Occipital lobe (tissue), 2 donors: Measurements from ENCODE around the gene HDAC10. TPM values are rescaled to one million over a fixed set of nuclear protein-coding genes. Genes with fewer than 3 reads are reported as not detected.

Experiments
- DNase-seq: peaks from one replicate; lab custom pipeline; 2025; lab: John Stamatoyannopoulos, UW
- total RNA-seq: library from RNA; depleted of rRNA; stranded (reverse); fragments of >200 nt; gene quantifications from one replicate; pipeline ENCODE4 v1.2.3, GENCODE V29; 2014

HDAC10 gene
- total RNA-seq, 1 donor from 2014 or later: 19.8 TPM

DNA sequence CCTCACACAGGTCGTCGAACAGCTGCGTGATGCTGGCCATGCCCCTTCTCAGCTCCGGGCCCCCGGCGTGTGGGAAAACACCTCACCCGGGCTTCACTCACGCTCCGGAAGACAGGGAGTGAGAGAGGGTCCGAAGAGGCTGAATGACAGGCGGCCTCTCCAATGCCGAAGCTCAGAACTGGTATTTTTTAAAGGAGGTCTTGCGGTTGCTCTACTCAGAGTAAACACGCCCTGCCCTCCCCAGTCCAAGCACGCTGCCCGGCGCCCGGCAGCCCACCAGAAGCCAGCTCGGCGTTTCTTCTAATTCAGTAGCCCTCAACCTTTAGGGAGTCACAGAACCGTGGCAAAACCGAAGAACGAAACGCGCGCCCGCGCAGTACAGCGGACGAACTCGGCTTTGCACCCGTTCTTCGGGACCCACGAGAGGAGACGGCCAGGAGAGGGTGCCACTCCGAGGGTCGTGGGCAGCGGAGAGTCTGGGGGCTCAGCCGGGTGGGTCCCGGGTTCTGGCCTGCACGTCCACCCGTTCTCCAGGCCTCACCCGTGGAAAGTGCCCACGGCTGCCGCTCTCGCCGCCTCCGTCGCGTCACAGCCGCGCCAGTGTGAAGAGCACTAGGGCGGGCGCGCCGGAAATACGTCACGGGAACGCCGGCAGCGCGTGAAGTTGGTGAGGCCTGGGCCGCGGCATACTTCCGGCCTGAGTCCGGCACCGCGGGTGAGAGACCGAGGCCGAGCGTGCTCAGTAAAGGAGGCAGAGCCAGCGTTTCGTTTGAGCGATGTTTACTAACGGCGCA lies 6.4 kb downstream of the HDAC10 start, which contains the start of gene TUBGCP6:
Gene TUBGCP6 (minus strand): TSS at position 604 of the 794 bp plus-strand sequence. CDS start 564 bp downstream, at position 40.
- peak; percentile 89 for DNase-seq

DNA sequence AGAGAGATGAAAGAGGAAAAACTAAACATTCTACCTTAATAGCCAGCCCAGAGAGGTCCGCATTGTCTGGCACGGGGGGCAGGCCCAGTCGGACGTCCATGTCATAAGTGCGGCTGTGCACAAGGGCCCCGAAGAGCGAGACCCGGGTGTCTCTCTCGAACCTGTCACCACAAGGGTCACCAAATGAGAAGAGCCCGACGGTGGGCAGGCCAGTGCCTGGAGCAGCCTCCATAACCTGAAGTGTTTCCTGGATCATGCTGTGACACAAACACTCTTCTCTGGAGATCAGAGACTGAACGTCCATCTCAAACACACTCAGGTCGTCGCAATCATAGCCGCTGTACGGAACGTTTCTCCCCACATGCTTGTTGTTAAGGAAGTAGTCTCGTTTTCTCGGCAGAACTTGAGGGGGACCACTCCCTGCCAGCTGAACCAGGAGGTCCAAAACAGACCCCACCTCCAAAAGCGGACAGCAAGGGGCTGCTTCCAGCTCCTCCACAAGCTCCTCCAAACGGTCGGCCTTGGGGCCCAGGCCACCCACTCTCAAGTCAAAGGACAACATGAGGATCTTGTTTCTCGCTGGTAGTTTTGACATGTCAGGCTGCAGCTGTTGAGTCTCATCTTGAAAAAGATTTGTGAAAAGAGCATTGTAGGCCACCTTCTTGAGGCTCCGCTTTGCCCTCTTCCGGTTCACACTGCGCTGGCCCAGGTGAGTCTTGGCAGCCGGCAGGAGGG lies 7.2 kb downstream of the HDAC10 start:
- DNase-seq: no peak

DNA sequence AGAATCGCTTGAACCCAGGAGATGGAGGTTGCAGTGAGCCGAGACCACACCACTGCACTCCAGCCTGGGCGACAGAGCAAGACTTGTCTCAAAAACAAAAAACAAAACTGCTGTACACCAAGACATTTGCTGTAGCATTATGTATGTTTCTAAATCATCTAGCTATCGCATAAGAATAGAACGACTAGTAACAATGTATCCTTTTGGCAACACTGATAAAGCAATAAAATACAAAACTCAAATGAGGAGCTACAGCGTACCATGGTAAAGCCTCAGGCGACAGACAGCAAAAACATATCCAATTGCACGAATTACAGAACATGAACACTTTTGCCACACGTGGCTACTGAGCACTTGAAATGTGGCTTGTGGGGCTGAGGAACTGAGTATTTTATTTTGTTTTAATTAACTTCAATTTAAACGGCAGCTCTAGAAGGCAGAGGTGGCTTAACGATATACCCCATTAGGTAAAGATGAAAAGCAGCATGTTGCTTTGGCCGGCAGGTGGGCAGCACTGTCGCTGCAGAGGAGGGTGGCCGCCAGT lies 8.6 kb downstream of the HDAC10 start:
- DNase-seq: no peak

DNA sequence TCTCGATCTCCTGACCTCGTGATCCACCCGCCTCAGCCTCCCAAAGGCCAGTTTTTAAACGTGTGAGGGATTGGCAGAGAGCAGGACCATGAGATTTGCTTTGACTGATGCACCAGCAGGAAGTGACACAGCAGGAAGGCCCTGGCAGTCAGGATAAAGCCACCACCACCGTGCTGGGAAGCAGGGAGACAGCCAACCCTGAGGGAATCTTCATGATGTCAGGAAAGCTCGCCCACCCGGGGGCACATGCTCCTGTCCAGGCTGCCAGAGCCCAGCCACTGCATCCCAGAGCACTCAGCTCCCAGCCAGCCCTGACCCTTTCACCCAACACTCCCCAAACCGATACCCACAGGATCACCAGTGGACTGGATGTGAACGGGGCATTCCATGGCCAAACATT lies 12.3 kb downstream of the HDAC10 start:
- DNase-seq: no peak

DNA sequence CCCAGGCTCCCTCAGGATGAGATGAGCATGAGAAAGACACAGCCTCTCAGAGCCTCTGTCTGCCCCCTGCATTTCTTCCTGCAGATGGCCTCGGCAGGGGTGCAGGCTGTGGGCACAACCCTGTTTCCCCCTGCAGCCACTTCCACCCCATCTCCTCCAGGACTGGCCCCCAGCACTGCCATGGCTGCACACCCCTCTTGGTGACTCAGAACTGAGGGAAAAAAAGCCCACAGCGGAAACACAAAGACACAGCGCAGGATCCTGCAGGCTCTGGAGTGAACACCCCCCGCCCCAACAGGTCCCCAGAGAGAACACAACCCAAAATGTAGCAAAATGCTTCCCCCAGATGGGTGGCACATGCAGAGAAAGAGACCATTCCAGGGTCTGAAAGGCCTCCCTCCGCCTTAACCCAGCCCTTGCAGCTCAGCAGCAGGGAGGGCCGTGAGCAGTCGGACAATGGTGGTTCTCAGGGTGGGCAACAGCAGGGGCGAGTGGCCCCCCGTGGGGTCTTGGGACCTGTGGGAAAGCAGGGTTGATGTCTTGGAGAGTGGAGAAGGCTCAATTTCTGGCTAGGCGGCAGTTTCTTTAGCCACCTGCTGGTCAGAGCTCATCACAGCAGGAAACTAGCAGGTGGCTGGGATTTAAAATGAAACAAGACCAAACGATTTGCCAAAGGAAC lies 14.2 kb downstream of the HDAC10 start:
- no peak for DNase-seq

DNA sequence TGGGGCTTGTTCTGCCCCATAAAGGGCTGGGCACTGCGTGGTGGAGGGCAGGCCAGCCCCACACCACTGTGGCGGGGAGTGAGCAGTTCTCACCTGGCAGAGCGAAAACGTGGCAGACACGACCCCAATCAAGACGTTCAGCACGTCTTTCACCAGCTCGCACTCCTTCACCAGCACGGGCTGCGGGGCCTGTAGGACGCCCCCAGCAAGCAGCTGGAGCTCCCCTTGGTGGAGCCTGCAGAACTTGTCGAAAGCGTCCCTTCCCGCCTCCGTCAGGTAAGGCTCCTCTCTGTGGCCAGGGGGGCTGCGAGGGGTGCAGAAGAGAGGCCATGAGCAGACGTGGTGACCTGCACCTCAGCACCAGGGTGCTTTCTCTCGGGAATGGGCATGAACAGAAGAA lies 17.8 kb downstream of the HDAC10 start:
- no peak for DNase-seq

DNA sequence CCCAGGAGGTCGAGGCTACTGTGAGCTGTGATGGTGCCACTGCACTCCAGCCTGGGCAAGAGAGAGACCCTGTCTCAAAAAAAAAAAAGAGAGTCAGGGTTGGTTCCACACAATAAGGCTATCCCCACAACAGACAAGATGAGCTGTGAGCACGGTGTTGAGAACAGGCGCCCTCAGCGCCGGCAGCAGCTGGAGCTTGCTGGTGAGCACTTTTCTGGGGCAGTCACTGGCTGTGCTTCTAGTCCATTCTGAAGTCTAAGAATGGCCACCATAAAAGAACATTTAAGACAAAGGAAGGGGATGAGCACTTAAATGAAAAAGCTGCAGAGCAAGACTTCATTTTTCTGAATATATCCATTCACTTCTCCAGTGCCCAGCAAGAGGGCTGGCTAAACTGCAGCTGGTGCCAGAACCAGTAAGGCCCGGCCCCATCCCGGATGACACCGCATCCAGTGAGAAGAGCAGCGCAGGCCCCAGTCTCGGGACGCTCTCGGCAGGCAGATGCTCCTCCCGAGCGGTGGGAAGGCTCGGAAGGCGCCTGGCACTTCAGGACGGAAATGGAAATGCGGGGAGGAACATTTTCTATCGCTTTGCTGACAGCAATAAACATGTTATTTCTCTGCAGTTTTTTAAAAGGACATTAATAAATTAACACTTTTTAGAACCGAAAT lies 18.4 kb downstream of the HDAC10 start:
- DNase-seq: no peak

DNA sequence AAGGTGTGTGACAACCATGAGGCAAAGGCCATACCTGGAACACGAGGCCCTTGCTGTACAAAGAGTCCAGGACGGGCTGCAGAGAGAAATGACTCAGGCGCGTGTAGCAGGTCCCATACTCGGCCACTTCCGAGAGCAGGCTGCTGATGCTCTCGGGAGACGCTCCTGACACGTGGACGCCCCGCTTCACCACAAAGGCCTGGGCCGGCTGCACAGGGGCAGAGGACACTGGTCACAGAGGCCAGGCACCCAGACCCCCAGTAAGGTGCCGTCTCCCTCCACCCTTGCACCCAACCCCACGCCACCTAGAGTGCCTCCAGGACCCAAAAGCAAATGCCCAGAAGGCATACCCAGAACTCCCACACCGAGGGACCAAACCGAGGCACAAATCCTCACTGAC lies 21.7 kb downstream of the HDAC10 start:
- DNase-seq: no peak

DNA sequence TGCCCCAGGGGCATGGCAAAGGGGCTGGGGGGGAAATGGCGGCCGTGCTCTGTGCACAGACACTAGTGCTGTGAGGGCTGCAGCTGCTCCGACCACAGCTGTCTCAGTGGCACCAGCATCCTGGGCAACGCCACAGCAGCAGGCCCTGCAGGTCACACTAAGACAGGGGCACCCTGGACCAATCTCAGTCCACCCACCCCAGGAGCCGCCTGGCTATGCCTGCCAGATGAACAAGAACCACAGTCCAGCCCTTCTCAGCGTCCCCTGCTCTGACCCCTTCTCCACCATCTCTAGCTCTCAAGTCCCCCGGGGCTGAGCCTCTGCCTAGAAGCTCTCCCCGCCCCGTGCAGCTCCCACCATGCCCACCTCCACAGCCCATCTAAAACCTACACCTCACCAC lies 22.7 kb downstream of the HDAC10 start:
- DNase-seq: no peak

DNA sequence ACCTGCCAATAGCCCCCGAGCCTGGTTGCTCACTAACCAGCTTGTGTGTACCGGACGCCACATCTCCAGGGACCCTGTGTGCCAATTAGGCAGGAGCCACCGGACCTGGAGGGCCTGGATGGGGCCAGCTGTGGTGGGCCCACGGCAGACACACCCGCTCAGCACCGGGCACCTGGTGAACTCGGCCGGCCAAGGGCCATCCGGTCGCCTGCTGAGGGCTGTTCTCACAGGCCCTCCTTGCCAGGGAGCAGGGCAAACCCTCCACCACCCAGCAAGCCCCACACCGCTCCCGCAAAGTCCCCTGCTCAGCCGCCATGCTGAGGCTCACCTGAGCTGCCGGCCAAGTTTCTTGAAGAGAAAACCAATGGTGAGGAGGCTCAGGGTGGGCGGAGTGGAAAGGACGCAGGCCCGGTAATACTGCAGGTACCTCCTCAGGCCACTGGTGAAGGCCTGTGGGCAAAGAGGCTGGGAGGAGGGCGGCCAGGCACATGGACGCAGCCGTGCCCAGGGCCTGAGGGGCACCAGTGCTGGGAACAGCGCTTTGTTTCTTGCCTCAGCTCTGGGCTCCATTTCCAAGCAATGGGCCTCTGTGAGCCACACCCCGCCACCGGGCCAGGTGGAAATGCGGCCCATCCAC lies 23.4 kb downstream of the HDAC10 start:
- DNase-seq: no peak

DNA sequence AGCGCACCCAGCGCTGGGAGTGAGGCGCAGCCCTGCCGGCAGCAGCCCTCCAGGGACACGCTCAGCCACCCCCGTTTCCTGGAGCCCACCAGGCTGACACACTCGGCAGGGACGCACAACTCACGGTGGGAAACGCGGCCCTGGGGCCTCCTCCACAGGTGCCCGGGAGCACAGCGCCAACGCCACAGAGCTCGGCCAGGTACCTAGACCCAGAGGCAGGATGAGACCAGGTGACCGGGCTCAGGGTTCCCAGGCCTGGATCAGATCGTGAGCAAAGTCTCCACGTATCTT lies 24.2 kb downstream of the HDAC10 start:
- no peak for DNase-seq

DNA sequence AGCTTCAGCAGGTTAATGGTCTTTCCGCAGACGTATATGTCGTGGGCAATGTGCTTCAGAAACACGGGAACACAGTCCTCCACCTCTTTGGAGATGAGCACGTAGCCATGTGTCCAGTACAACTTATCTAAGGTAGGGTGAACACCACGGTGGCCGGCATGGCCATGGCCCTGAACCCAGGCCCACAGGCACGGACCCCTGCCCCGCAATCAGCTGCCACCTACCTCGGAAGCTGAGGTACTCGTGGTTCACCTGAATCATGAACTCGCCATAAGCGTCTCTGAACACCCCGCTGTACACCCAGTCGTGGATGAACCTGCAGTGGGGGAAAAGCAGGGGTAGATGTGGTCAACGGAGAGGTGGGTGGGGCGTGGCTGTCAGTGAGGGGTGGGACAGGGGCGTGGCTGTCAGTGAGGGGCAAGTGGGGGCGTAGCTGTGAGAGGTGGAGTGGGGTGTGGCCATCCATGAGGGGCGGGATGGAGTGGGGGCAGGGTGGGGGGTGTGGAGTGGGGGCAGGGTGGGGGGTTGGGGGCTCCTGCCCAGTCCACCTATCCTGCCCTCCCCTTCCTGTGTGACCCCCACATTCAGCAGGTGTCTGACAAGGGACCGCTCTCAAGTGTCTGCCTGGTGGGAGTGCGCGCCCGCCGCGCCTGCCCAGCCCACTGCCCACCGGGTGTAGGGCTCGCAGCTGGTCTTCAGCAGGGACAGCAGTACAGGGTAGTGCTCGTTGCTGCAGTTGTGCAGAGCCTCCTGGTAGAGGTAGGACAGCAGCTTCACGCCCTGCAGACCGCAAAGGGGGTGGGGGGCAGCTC lies 24.8 kb downstream of the HDAC10 start:
- DNase-seq: no peak

DNA sequence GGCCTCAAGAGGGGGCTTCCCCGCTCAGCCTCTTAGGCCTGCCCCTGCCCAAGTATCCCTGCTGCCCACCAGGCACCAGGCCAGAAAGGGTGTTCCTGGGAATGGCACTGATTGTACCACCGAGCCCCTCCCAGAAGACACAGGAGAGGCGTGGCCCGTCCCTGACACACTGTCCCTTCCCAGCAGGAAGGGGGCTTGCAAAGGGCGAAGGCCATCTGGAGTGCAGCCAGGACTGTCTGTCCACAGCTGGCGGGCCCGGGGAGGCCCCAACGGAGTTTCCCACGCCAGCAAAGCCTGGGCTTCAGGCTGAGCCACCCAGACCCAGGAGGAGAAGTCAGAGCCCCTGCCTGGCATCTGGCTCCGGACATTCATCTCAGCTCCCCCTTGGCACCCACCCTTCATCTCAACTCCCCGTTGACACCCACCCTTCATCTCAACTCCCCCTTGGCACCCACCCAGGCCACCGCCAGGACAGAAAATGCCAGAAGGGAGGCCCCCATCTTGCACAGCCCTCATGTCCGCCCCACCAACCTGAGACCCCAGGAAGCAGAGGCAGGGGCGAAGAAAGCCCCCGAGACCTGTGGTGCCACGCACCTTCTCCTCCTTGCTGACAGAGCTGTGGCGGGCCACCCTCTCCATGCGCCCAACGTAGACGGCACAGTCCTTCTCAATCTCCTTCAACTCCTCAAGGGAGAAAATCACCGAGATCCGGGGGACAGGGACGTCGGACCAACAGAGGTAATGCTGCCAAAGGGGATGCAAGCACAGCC lies 25.7 kb downstream of the HDAC10 start:
- DNase-seq: no peak

DNA sequence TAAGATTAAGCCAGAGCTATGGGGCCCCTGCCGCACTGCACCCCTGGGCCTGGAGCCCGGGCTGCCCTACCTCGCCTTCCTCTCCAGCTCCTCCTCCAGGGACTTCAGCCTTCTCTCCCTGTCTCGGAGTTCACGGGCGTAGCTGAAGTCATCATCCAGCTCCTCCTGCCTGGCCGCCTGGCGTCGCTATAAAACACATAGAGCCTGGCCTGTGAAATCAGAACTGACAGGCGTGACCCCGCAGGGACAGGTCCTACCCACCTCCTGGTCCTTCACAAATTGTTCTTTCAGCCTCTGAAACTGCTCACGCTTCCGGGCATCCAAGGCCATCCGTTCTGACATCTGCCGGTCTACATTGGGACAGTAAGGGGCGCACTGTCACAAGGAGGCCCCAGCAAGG lies 27.0 kb downstream of the HDAC10 start:
- DNase-seq: no peak

DNA sequence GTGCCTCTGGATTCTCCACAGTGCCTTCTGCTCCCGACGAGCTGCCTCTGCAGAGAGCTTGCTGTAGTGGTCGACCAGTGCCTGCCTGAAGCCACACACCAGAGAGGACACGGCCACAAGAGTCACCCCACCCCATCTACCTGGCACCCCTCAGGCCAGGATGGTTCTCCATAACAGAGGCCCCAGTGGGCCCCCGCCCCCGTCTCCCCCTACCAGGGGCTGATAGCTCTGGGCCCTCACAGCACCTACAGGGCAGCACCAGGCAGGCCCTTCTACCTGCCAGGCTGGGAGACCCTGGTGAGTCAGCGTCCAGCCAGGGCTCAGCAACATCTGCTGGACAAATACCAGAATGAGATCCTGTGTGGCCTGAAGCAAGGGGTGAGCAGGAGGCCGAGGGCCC lies 28.6 kb downstream of the HDAC10 start:
- DNase-seq: no peak

DNA sequence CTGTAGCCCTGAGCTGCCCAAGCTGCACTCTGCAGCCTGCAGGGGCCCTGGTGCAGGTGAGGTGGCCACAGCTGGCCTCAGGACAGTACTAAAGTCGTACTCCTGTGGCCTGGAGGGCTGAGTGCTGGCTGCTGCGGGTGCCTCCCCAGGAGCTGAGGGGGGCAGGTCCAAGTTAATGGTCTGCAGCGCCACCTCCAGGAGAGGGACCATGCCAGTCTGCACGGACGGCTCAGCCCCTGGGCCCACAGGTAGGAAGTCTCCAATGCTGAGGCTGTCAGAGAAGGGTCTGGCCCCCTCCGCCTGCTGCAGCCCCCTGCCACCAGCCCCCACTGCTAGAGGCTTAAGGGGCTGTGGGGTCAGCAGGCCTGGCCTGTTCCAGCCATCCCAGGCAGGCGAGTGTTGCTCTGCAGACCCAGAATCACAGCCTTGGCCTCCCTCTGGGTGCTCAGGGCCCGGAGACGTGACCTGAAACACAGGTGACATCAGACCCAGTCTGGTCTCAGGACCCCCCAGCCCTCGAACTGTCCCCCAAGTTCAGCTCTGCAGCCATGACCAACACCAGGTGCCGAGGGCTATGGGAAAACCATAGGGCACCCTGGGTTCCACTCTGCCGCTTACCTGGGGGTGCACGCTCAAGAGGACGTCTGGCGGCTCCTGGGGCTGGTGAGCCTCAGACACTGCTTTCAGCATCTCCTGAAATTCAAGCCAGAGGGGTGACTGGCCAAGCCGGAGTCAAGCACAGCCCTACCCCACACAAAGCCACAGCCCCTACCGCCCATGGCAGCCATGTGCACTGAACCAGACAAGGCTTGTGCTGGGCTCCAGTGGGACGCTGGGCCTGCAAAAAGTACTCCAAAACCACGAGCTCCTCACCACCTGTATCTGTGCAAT lies 29.4 kb downstream of the HDAC10 start:
- no peak for DNase-seq

DNA sequence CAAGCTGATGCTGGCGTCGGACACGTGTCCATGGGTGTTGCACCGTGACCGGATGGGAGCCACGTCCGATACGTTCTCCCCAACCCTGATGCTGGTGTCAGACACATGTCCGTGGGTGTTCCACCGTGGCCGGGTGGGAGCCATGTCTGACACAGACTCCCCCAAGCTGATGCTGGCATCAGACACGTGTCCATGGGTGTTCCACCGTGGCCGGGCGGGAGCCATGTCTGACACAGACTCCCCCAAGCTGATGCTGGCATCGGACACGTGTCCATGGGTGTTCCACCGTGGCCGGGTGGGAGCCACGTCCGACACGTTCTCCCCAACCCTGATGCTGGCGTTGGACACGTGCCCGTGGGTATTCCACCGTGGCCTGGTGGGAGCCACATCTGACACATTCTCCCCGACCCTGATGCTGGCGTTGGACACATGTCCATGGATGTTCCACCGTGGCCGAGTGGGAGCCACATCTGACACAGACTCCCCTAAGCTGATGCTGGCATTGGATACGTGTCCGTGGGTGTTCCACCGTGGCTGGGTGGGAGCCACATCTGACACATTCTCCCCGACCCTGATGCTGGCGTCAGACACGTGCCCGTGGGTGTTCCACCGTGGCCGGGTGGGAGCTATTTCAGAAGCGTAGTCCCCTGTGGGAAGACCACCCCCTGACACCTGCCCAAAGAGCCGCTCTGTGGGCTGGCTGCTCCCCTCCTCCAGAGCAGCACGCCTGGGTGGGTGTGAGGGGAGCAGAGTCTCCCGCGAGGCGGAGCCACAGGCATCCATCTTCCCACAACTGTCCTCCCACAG lies 30.3 kb downstream of the HDAC10 start:
- DNase-seq: no peak
